ENCODE results near the gene IFIT2. TPM values are rescaled to one million over a fixed set of nuclear protein-coding genes. Genes with fewer than 3 reads are reported as not detected.
"Not testable (repeated sequence)": the region's sequence is repeated elsewhere in the genome, so short reads cannot be mapped to it uniquely, and the experiment has no call there.

The IFIT2 gene
- 10 to 100 TPM in 3 of 6 experiments, 1 to 10 TPM in 3; 4.7 to 12.4 (median 9.8) TPM for total RNA-seq
- long read RNA-seq, transcript IFIT2-201 (2 exons, 3,489 nt): major isoform, 7 of 7 reads
- long read RNA-seq, partial matches to known transcripts: 0 of 7 reads
- long read RNA-seq, other reads (novel, unspliced or antisense): 0 of 7 reads

GRCh38 chr10:89301721-89302445 lies at the start of gene IFIT2:
TSS of gene IFIT2 (plus strand) at chr10:89302046. CDS start at chr10:89302124, 78 bp downstream.
- WGBS (ENCODE audit: insufficient coverage, low coverage, low lambda C conversion rate, missing lambda C conversion rate): under 1% methylated on average over 10 of the region's 10 CpGs
- TF ChIP-seq CTCF (IDR thresholded peaks at IDR 0.05): no peak
- peak; percentile 86 for TF ChIP-seq POLR2A (IDR thresholded peaks at IDR 0.05)
- H3K27ac ChIP-seq: peak within 1 kb of the TSS; percentile 90 to 97 (median 97)
- H3K4me1 ChIP-seq: peaks cover 0 to 22% (median 8%) of the 10 kb centered on the region in 4 donors
- peaks cover 0 to 11% (median 2%) of the 10 kb centered on the region in 4 donors for H3K36me3 ChIP-seq
- no peaks in the 10 kb centered on the region for H3K27me3 ChIP-seq
- DNase-seq (peak in 1 of 3 donors; percentile 54), ATAC-seq (peak; percentile 73 to 86 (median 82))
- peak within 1 kb of the TSS; percentile 32 to 58 (median 58) for H3K4me3 ChIP-seq
- intact Hi-C loops (cut with DNase I): no loop called here
- H3K9me3 ChIP-seq: no peaks in the 10 kb centered on the region

- H3K9me3 ChIP-seq: no peaks in the 10 kb centered on the region
- TF ChIP-seq POLR2A (IDR thresholded peaks at IDR 0.05) (no peak), CTCF (IDR thresholded peaks at IDR 0.05) (no peak)
- H3K36me3 ChIP-seq: no peaks in the 10 kb centered on the region
- no peak for ATAC-seq
- no peak overlapping the region for H3K27ac ChIP-seq
- H3K4me1 ChIP-seq: peaks cover 0 to 8% (median 3%) of the 10 kb centered on the region in 4 donors
- H3K4me3 ChIP-seq: peak overlapping the region in 2 of 3 donors; percentile 73 to 83
- no peak for DNase-seq
- WGBS (ENCODE audit: insufficient coverage, low coverage, low lambda C conversion rate, missing lambda C conversion rate): 92% methylated on average over 2 of the region's 2 CpGs
- intact Hi-C loops (cut with DNase I): no loop called here
- no peaks in the 10 kb centered on the region for H3K27me3 ChIP-seq
Observed at GRCh38 chr10:89252225-89252585, 49.6 kb upstream of the IFIT2 start.

- H3K9me3 ChIP-seq; intact Hi-C loops (cut with DNase I): not testable (repeated sequence)
- WGBS (ENCODE audit: insufficient coverage, low coverage, low lambda C conversion rate, missing lambda C conversion rate): 68% methylated on average over 2 of the region's 2 CpGs
Observed at GRCh38 chr10:89255091-89255579, 46.7 kb upstream of the IFIT2 start.

GRCh38 chr10:89255793-89256192 lies 46.1 kb upstream of the IFIT2 start:
- ATAC-seq (no peak), DNase-seq (no peak)
- H3K27me3 ChIP-seq: no peaks in the 10 kb centered on the region
- TF ChIP-seq CTCF (IDR thresholded peaks at IDR 0.05): no peak
- TF ChIP-seq POLR2A (IDR thresholded peaks at IDR 0.05): no peak
- intact Hi-C loops (cut with DNase I): no loop called here
- H3K27ac ChIP-seq: no peak overlapping the region
- H3K9me3 ChIP-seq: no peaks in the 10 kb centered on the region
- peaks cover 0 to 7% (median under 1%) of the 10 kb centered on the region in 4 donors for H3K4me1 ChIP-seq
- H3K36me3 ChIP-seq: no peaks in the 10 kb centered on the region
- no peak overlapping the region for H3K4me3 ChIP-seq

More at GRCh38 chr10:89255091-89255579, 46.7 kb upstream of the IFIT2 start:
- H3K4me1 ChIP-seq, H3K36me3 ChIP-seq, H3K27ac ChIP-seq, DNase-seq, H3K4me3 ChIP-seq, H3K27me3 ChIP-seq, ATAC-seq: not testable (repeated sequence)

- Histone ChIP-seq H3K36me3 (no peaks in the 10 kb centered on the region), H3K4me1 (peaks cover 0 to 7% (median 0%) of the 10 kb centered on the region in 4 donors), H3K27ac (no peak overlapping the region), H3K4me3 (no peak overlapping the region), H3K27me3 (no peaks in the 10 kb centered on the region), H3K9me3 (no peaks in the 10 kb centered on the region)
- WGBS (ENCODE audit: insufficient coverage, low coverage, low lambda C conversion rate, missing lambda C conversion rate): 84% methylated on average over 3 of the region's 3 CpGs
- intact Hi-C loops (cut with DNase I): no loop called here
- DNase-seq: no peak
- ATAC-seq: no peak
- TF ChIP-seq CTCF (IDR thresholded peaks at IDR 0.05) (no peak), POLR2A (IDR thresholded peaks at IDR 0.05) (no peak)
Observed at GRCh38 chr10:89256340-89256739, 45.5 kb upstream of the IFIT2 start.

Data from right lobe of liver (tissue), 6 donors.